ENCODE data around the gene MCF2L2.

GRCh38 chr3:183381179-183381578 is 47.2 kb downstream of the MCF2L2 start:
- no peak for TF ChIP-seq SPI1 (IDR thresholded peaks at IDR 0.05; ENCODE audit: low read depth, low read length)
- TF ChIP-seq POLR2A (IDR thresholded peaks at IDR 0.05; ENCODE audit: low read depth, low read length) = no peak
- TF ChIP-seq TAF1 (IDR thresholded peaks at IDR 0.05; ENCODE audit: low read depth, low read length) = no peak

Measured in GM12891 (cell line).